Chondrocyte (in vitro differentiated cells): ENCODE measurements around the gene SPDYC. TPM values are rescaled to one million over a fixed set of nuclear protein-coding genes. Genes with fewer than 3 reads are reported as not detected.

Source experiments
- DNase-seq: peaks from one replicate; pipeline ENCODE4 v3.0.0; 2021; ENCODE audit warnings: mixed read lengths, low spot score
- H3K27ac Mint-ChIP-seq: one replicate; pipeline ENCODE4 v1.8.0; 2021; ENCODE audit warnings: mild to moderate bottlenecking, moderate library complexity, mixed read lengths; ENCODE audit not compliant: unreplicated experiment
- H3K27me3 Mint-ChIP-seq: 2 replicates; pipeline ENCODE4 v1.8.0; 2021; ENCODE audit warnings: low read depth, mixed read lengths
- H3K36me3 Mint-ChIP-seq: 2 replicates; pipeline ENCODE4 v1.8.0; 2021; ENCODE audit warnings: low read depth, mixed read lengths
- H3K4me1 Mint-ChIP-seq: 2 replicates; pipeline ENCODE4 v1.8.0; 2021; ENCODE audit warnings: low read depth, mild to moderate bottlenecking, mixed read lengths
- H3K4me3 Mint-ChIP-seq: one replicate; pipeline ENCODE4 v1.8.0; 2021; ENCODE audit warnings: mild to moderate bottlenecking, moderate library complexity, mixed read lengths; ENCODE audit not compliant: unreplicated experiment
- H3K9me3 Mint-ChIP-seq: 2 replicates; pipeline ENCODE4 v1.8.0; 2021; ENCODE audit warnings: low read depth, mixed read lengths
- total RNA-seq: library from RNA; stranded (reverse); gene quantifications from 3 replicates; pipeline ENCODE4 v1.2.1, GENCODE V29; 2021
- TF ChIP-seq, protein P1 (sequence below): fragments of 200-600 bp; sonication (generic); IDR thresholded peaks from 2 replicates; pipeline ENCODE4 v1.5.0; 2021; ENCODE audit warnings: antibody characterized with exemption, mild to moderate bottlenecking, moderate library complexity

Gene SPDYC
- total RNA-seq, 1 donor from 2014 or later: not detected

DNA sequence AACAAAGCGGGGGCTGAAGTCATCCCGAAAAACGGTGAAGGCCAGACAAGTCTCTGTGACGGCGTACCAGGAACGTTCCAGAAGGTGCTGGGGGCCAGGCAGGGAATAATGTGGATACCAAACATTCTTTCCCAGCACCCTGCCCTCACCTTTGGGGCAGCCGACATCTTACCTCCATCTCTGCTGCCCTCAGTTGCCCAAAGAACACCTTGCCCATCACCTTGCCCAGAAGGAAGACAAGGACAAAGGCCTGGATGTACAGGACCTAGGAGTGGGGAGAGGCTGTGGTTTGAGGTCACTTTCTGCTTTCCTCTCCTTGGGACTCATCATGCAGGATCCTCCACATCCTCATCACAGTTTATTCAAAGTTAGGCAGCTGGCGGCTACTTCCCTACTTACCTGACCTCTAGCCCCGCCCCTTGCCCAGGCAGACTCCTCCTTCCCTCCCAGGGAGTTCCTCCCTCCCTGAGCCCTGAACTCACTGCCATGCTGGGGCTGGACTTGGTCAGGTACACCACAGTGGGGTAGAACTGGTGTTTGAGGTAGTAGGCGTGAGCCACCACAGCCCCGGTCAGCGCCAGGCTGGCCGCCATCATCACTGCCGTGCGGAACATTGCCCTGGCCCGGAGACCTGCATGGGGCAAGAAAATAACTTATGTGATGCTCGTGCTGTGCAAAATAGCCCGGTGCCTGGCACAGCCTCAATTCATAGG, 36.9 kb upstream of the SPDYC start:
- H3K4me3 Mint-ChIP-seq: peak overlapping the region; percentile 92
- H3K27ac Mint-ChIP-seq: peak overlapping the region; percentile 99
- TF ChIP-seq, protein P1, sequence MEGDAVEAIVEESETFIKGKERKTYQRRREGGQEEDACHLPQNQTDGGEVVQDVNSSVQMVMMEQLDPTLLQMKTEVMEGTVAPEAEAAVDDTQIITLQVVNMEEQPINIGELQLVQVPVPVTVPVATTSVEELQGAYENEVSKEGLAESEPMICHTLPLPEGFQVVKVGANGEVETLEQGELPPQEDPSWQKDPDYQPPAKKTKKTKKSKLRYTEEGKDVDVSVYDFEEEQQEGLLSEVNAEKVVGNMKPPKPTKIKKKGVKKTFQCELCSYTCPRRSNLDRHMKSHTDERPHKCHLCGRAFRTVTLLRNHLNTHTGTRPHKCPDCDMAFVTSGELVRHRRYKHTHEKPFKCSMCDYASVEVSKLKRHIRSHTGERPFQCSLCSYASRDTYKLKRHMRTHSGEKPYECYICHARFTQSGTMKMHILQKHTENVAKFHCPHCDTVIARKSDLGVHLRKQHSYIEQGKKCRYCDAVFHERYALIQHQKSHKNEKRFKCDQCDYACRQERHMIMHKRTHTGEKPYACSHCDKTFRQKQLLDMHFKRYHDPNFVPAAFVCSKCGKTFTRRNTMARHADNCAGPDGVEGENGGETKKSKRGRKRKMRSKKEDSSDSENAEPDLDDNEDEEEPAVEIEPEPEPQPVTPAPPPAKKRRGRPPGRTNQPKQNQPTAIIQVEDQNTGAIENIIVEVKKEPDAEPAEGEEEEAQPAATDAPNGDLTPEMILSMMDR: no peak
- DNase-seq: peak; percentile 49
- no peaks in the 10 kb centered on the region for H3K9me3 Mint-ChIP-seq
- H3K4me1 Mint-ChIP-seq: peaks cover 25% of the 10 kb centered on the region
- peaks cover 7% of the 10 kb centered on the region for H3K36me3 Mint-ChIP-seq
- no peaks in the 10 kb centered on the region for H3K27me3 Mint-ChIP-seq

DNA sequence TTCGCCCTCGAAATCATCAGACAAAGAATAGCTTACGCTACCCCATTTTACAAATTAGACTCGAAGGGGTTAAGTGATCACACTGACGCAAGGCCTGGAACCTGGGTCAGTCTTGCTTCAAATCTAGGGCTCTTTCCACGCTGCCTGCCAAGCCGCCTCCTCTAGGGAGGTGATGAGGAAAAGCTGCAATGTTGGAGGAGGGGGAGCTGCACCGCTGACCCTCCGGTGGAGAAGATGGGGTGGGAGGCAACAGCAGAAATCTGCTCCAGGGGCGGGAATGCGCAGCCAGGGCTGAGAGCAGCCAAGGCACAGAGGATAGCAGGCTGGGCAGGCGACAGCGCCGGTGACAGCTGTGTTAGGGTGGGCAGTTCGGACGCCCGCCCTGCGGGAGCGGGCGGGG, 36.3 kb upstream of the SPDYC start:
- Mint-ChIP-seq H3K27me3 (no peaks in the 10 kb centered on the region), H3K36me3 (peaks cover 7% of the 10 kb centered on the region), H3K4me3 (peak overlapping the region; percentile 92), H3K9me3 (no peaks in the 10 kb centered on the region), H3K4me1 (peaks cover 25% of the 10 kb centered on the region), H3K27ac (peak overlapping the region; percentile 99)
- TF ChIP-seq, protein P1: no peak
- no peak for DNase-seq

DNA sequence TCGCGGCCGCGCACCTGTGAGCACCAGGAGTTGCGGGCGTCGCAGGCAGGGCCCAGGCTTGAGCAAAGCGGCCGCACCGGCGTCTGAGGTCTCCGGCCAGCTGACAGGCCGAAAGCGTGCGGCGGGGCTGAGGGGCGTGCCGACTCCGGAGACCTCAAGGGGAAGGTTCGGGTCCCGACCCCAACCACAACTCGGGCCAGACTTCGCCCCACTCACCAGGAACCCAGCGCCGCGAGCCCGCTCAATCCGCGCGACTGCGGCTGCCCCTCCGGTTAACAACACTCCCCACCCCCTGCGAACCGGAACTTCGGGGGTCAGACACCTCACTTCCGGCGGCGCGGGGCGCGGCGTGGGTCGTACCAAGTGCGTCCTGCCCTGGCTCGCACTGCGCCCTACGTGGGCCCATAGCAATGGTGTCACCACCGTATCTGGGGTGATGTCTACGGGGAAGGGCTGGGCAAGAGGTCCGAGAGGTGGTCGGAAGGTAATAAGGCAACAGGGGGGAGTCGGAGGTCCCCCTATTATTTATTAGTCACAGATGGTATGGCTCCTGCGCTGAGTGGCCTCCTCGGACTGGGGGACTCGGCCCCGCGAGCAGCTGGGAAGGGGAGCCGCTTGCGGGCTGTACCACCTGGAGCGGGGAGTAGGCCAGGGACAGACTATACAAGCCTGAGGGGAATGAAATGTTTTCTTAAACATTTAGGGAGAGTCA, 35.6 kb upstream of the SPDYC start, which contains the start of gene SYVN1:
Gene SYVN1 (minus strand): TSS at position 280 of the 712 bp plus-strand sequence. CDS start 918 bp downstream, outside the sequence.
- Mint-ChIP-seq H3K36me3 (peaks cover 7% of the 10 kb centered on the region), H3K27me3 (no peaks in the 10 kb centered on the region), H3K27ac (peak within 1 kb of the TSS; percentile 99), H3K9me3 (no peaks in the 10 kb centered on the region), H3K4me3 (peak within 1 kb of the TSS; percentile 92), H3K4me1 (peaks cover 25% of the 10 kb centered on the region)
- peak; percentile 95 for DNase-seq
- TF ChIP-seq, protein P1: no peak

DNA sequence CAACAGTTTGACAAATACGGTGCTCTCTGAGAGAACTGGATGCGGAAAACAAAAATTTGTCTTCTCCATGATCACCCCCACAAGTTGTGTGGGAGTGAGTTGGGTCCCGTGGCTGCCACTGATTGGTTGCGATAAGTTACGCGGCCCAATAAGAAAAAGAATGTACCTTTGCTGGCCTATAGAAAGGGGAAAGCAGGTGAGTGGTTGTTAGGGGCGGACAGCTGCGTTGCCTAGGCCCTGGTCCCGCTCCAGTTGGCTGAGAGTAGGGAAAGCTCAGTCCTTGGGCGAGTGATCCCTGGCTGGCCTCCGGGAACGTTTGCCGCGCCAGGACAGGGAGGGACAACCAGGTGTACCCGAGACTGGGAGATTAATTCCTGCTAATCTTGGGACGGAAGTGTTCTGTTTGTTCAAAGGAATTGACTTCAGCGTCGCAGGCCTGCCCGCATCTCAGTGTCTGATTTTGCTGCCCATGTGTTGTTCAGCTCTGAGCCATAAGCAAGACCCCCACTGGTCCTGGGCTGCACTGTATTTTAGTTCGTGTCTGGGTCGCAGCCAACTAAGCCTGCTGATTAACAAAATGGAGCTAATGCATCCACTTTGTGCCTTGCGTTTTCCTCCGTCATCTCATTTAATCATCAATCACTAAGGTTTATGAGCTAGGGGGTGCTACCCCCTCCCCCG, 34.9 kb upstream of the SPDYC start:
- Mint-ChIP-seq H3K4me1 (peaks cover 25% of the 10 kb centered on the region), H3K27me3 (peaks cover 3% of the 10 kb centered on the region), H3K36me3 (peaks cover 7% of the 10 kb centered on the region), H3K4me3 (peak overlapping the region; percentile 92), H3K9me3 (no peaks in the 10 kb centered on the region), H3K27ac (peak overlapping the region; percentile 99)
- TF ChIP-seq, protein P1: no peak
- peak; percentile 88 for DNase-seq

DNA sequence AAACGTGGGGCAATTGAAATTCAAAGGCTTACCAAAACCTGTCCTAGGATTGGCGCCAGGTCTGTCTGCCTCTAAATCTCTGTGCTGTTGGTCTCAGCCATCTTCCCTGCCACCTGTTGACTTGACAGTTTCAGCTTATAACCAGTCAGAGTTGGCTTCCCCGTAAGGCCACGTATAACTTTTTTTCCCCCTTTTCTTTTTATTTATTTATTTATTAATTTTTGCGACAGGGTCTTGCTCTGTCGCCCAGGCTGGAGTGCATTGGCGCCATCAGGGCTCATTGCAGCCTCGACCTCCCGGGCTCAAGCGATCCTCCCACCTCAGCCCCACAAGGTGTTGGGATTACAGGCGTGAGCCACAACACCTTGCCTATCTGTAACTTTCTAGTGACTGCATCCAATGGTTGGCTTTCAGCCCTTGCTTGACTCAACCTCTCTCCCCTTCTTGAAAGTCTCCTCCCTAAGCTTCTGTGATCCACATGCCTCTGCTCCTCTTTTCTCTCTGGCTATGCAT, 34.3 kb upstream of the SPDYC start:
- Mint-ChIP-seq H3K4me3 (peak overlapping the region; percentile 92), H3K4me1 (peaks cover 25% of the 10 kb centered on the region), H3K9me3 (no peaks in the 10 kb centered on the region), H3K36me3 (peaks cover 5% of the 10 kb centered on the region), H3K27me3 (peaks cover 6% of the 10 kb centered on the region), H3K27ac (peak overlapping the region; percentile 99)
- peak; percentile 26 for DNase-seq
- TF ChIP-seq, protein P1: no peak
